Suppressor macrophage treated with lipopolysaccharide for 4 hours (primary cell): ENCODE results near the gene CLDN34.

Experiments used
- DNase-seq: peaks from one replicate; pipeline ENCODE4 v3.0.0-alpha.2; 2020

CLDN34 gene

GRCh38 chrX:9983441-9983840, 16.3 kb downstream of the CLDN34 start:
- peak; percentile 15 for DNase-seq

- DNase-seq = no peak
These were observed 16.7 kb downstream of the CLDN34 start for GRCh38 chrX:9983846-9984245.

GRCh38 chrX:9988762-9989161, 21.6 kb downstream of the CLDN34 start:
- no peak for DNase-seq

- no peak for DNase-seq
These were observed 24.9 kb downstream of the CLDN34 start for GRCh38 chrX:9992061-9992460.

- no peak for DNase-seq
These were observed 25.6 kb downstream of the CLDN34 start for GRCh38 chrX:9992724-9993123.

- peak; percentile 81 for DNase-seq
These were observed 28.7 kb downstream of the CLDN34 start for GRCh38 chrX:9995855-9996339.

- no peak for DNase-seq
These were observed 29.9 kb downstream of the CLDN34 start for GRCh38 chrX:9997041-9997440.

GRCh38 chrX:9997524-9997923, 30.4 kb downstream of the CLDN34 start:
- no peak for DNase-seq

GRCh38 chrX:10001496-10001895, 34.3 kb downstream of the CLDN34 start:
- no peak for DNase-seq

- DNase-seq = no peak
These were observed 37.8 kb downstream of the CLDN34 start for GRCh38 chrX:10004832-10005475.

GRCh38 chrX:10006086-10006485, 38.9 kb downstream of the CLDN34 start:
- DNase-seq = no peak

- no peak for DNase-seq
These were observed 39.6 kb downstream of the CLDN34 start for GRCh38 chrX:10006770-10007169.

- peak; percentile 36 for DNase-seq
These were observed 40.5 kb downstream of the CLDN34 start for GRCh38 chrX:10007621-10008020.

- DNase-seq = no peak
These were observed 41.4 kb downstream of the CLDN34 start for GRCh38 chrX:10008483-10009056.

GRCh38 chrX:10009741-10010140, 42.6 kb downstream of the CLDN34 start:
- DNase-seq = no peak

- peak; percentile 22 for DNase-seq
These were observed 43.5 kb downstream of the CLDN34 start for GRCh38 chrX:10010686-10011085.

- DNase-seq = no peak
These were observed 44.2 kb downstream of the CLDN34 start for GRCh38 chrX:10011261-10011931.

GRCh38 chrX:10011991-10012390, 44.8 kb downstream of the CLDN34 start:
- no peak for DNase-seq

GRCh38 chrX:10014462-10015354, 47.5 kb downstream of the CLDN34 start:
- DNase-seq = peak; percentile 83

- DNase-seq = no peak
These were observed 48.2 kb downstream of the CLDN34 start for GRCh38 chrX:10015355-10015722.

- no peak for DNase-seq
These were observed 48.8 kb downstream of the CLDN34 start for GRCh38 chrX:10015723-10016518.

GRCh38 chrX:10016519-10017132, 49.5 kb downstream of the CLDN34 start:
- DNase-seq = no peak
